ENCODE results near the gene SLC35D2. TPM values are rescaled to one million over a fixed set of nuclear protein-coding genes. Genes with fewer than 3 reads are reported as not detected.
"Not testable (repeated sequence)": the region's sequence is repeated elsewhere in the genome, so short reads cannot be mapped to it uniquely, and the experiment has no call there.

SLC35D2 gene
- total and polyA plus RNA-seq, 4 donors: 19.2 to 44.6 (median 27.5) TPM

DNA sequence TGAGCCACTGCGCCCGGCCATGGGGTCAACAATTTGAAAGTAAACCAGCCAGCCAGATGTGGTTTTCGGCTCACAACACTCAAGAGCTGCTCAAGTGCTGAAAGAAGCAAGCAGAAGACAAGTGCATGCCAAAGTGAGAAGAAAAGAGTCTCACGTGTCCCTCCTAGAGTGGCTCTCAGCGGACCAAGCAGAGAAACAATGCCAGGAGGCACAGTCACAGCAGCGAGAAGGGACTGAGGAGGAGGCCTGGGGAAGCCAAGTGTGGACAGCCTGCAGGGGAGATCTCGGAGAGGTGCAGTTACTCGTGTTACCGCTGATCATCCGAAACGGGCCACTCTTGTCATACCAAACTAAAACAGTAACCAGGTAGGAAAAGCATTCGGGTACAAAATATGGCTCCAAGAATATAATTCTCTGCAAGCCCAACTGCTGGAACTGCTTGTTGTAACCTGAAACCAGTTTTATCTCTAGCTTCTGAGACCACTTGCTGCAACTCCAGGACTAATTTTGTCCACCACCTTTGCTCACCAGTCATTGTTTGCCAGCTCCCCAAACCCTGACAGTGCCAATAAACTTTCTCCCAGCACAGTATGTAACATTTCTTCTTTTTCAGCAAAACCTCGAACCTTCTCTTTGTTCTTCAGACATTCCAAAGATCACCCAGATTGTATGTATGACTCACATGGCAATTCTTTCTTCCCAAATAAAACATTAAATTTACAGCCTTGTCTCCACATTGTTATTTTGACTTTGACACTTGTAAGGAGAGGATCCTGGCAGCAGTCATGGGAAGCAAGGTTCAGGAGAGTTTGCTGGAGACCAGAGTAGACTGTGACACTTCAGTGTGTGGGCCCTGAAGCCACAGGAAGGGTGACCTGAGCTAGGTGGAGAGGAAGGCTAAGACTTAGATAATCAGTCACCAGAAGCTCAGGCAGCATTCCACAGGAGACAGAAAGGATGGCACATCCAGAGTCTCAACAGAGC is 6.3 kb downstream of the SLC35D2 start:
- H3K27me3 ChIP-seq (ENCODE audit: control insufficient read depth in 4 of 4, insufficient read depth in 4 of 4, low read length in 3 of 4): no peaks in the 10 kb centered on the region
- DNase-seq (ENCODE audit: low spot score): no peak
- H3K9me3 ChIP-seq (ENCODE audit: control insufficient read depth in 4 of 4, low read length in 3 of 4): no peaks in the 10 kb centered on the region
- TF ChIP-seq NR2F2 (IDR thresholded peaks at IDR 0.05) (no peak), FOXA2 (IDR thresholded peaks at IDR 0.05) (no peak), YY1 (IDR thresholded peaks at IDR 0.05) (no peak), CTCF (IDR thresholded peaks at IDR 0.05; ENCODE audit: low read depth, low read length, missing input control) (no peak), ZBTB33 (IDR thresholded peaks at IDR 0.05) (no peak), RXRA (IDR thresholded peaks at IDR 0.05) (no peak), EGR1 (IDR thresholded peaks at IDR 0.05; ENCODE audit: low read depth in 2 of 2) (no peak), TAF1 (conservative IDR thresholded peaks at IDR 0.05) (no peak), SP1 (IDR thresholded peaks at IDR 0.05) (no peak), GABPA (IDR thresholded peaks at IDR 0.05 in 1 of 2, conservative IDR thresholded peaks at IDR 0.05 in 1 of 2) (no peak), MAX (IDR thresholded peaks at IDR 0.05) (no peak), FOXA1 (IDR thresholded peaks at IDR 0.05) (no peak), RAD21 (IDR thresholded peaks at IDR 0.05) (no peak), JUND (IDR thresholded peaks at IDR 0.05) (no peak), HNF4G (IDR thresholded peaks at IDR 0.05) (no peak), HNF4A (conservative IDR thresholded peaks at IDR 0.05) (no peak)
- TF ChIP-seq, protein P1, sequence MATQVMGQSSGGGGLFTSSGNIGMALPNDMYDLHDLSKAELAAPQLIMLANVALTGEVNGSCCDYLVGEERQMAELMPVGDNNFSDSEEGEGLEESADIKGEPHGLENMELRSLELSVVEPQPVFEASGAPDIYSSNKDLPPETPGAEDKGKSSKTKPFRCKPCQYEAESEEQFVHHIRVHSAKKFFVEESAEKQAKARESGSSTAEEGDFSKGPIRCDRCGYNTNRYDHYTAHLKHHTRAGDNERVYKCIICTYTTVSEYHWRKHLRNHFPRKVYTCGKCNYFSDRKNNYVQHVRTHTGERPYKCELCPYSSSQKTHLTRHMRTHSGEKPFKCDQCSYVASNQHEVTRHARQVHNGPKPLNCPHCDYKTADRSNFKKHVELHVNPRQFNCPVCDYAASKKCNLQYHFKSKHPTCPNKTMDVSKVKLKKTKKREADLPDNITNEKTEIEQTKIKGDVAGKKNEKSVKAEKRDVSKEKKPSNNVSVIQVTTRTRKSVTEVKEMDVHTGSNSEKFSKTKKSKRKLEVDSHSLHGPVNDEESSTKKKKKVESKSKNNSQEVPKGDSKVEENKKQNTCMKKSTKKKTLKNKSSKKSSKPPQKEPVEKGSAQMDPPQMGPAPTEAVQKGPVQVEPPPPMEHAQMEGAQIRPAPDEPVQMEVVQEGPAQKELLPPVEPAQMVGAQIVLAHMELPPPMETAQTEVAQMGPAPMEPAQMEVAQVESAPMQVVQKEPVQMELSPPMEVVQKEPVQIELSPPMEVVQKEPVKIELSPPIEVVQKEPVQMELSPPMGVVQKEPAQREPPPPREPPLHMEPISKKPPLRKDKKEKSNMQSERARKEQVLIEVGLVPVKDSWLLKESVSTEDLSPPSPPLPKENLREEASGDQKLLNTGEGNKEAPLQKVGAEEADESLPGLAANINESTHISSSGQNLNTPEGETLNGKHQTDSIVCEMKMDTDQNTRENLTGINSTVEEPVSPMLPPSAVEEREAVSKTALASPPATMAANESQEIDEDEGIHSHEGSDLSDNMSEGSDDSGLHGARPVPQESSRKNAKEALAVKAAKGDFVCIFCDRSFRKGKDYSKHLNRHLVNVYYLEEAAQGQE (IDR thresholded peaks at IDR 0.05): no peak
- TF ChIP-seq, protein P2, sequence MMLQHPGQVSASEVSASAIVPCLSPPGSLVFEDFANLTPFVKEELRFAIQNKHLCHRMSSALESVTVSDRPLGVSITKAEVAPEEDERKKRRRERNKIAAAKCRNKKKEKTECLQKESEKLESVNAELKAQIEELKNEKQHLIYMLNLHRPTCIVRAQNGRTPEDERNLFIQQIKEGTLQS (IDR thresholded peaks at IDR 0.05): no peak
- H3K4me1 ChIP-seq (ENCODE audit: control insufficient read depth in 4 of 4, insufficient read depth in 4 of 4, low read length in 3 of 4): peaks cover 1 to 19% (median 13%) of the 10 kb centered on the region in 4 donors
- WGBS: 79% methylated on average over 13 of the region's 13 CpGs
- H3K9ac ChIP-seq (ENCODE audit: low read depth in 1 of 2, low read length in 2 of 2): no peak overlapping the region
- H3K36me3 ChIP-seq (ENCODE audit: control insufficient read depth in 4 of 4, insufficient read depth in 3 of 4, low read depth in 1 of 4, low read length in 3 of 4): peaks cover 0 to 2% (median 0%) of the 10 kb centered on the region in 4 donors
- H3K4me3 ChIP-seq (ENCODE audit: low read depth in 1 of 3, low read length in 3 of 3): no peak overlapping the region
- peak overlapping the region in 1 of 2 donors; percentile 37 for H3K27ac ChIP-seq (ENCODE audit: low read depth in 1 of 2, low read length in 2 of 2)

GRCh38 chr9:96375507-96375906 is 8.0 kb downstream of the SLC35D2 start:
- not testable (repeated sequence) for H3K9ac ChIP-seq (ENCODE audit: low read depth in 1 of 2, low read length in 2 of 2); H3K9me3 ChIP-seq (ENCODE audit: control insufficient read depth in 4 of 4, low read length in 3 of 4); H3K4me3 ChIP-seq (ENCODE audit: low read depth in 1 of 3, low read length in 3 of 3); H3K36me3 ChIP-seq (ENCODE audit: control insufficient read depth in 4 of 4, insufficient read depth in 3 of 4, low read depth in 1 of 4, low read length in 3 of 4); DNase-seq (ENCODE audit: low spot score); H3K4me1 ChIP-seq (ENCODE audit: control insufficient read depth in 4 of 4, insufficient read depth in 4 of 4, low read length in 3 of 4); H3K27ac ChIP-seq (ENCODE audit: low read depth in 1 of 2, low read length in 2 of 2); H3K27me3 ChIP-seq (ENCODE audit: control insufficient read depth in 4 of 4, insufficient read depth in 4 of 4, low read length in 3 of 4)
- 93% methylated on average over 6 of the region's 6 CpGs for WGBS
